Mononuclear cell (primary cell): Measurements from ENCODE around the gene STK32B. TPM values are rescaled to one million over a fixed set of nuclear protein-coding genes. Genes with fewer than 3 reads are reported as not detected.

Experiments used
- H3K27me3 ChIP-seq: 2 replicates; pipeline ENCODE4 v1.6.0; 2011; ENCODE audit warnings: low read length, control low read depth; ENCODE audit not compliant: insufficient read depth
- H3K4me1 ChIP-seq: 2 replicates; pipeline ENCODE4 v1.5.1; 2011; ENCODE audit warnings: mild to moderate bottlenecking, low read length, control low read depth; ENCODE audit not compliant: insufficient read depth
- H3K4me3 ChIP-seq: 2 replicates; pipeline ENCODE4 v1.5.1; 2011; ENCODE audit warnings: mild to moderate bottlenecking, low read length, moderate library complexity
- H3K9me3 ChIP-seq: 2 replicates; pipeline ENCODE4 v1.5.1; 2011; ENCODE audit warnings: low read depth, mild to moderate bottlenecking, control low read depth, low read length
- total RNA-seq: library from RNA; depleted of rRNA; stranded (reverse); fragments of >200 nt; gene quantifications from one replicate; pipeline ENCODE4 v1.2.3, GENCODE V29; 2012

STK32B gene
- total RNA-seq, 1 donor: 0.63 TPM

DNA sequence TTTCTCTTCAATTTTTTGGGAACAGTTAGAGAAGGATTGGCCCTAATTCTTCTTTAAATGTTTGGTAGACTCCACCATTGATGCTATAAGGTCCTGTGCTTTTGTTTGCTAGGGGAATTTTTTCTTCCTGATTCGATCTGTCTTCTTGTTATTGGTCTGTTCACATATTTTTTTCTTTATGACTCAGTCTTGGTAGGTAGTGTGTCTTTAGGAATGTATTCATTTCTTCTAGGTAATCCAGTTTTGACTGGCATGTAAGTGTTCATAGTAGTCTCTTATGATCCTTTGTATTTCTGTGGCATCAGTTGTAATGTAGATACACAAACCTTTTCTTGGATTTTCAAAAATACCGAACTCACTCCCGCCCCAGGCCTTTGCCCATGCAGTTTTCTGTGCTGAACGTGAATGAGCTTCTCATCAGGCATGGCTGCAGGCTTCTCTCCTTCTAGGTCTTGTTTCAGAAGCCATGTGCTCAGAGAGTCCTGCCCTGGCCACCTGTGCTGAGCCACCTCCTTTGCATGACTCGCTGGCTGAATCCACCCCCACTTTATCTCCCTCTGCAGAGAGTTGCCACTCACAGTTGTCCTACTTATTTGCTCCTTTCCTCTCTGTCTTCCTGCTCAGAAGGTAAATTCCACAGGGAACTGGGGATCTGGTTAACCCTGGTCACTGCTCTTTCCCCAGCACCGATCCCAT lies 67.0 kb downstream of the STK32B start:
- no peaks in the 10 kb centered on the region for H3K9me3 ChIP-seq

GRCh38 chr4:5118994-5119835 lies 67.9 kb downstream of the STK32B start:
- Histone ChIP-seq H3K9me3 (no peaks in the 10 kb centered on the region), H3K4me1 (no peaks in the 10 kb centered on the region), H3K4me3 (no peak overlapping the region), H3K27me3 (no peaks in the 10 kb centered on the region)

More for the DNA sequence above, 67.0 kb downstream of the STK32B start:
- Histone ChIP-seq H3K4me3 (no peak overlapping the region), H3K27me3 (no peaks in the 10 kb centered on the region), H3K4me1 (no peaks in the 10 kb centered on the region)

- Histone ChIP-seq H3K27me3 (no peaks in the 10 kb centered on the region), H3K4me1 (no peaks in the 10 kb centered on the region), H3K9me3 (no peaks in the 10 kb centered on the region), H3K4me3 (no peak overlapping the region)
Observed at GRCh38 chr4:5120067-5120466, 68.8 kb downstream of the STK32B start.

- Histone ChIP-seq H3K4me3 (no peak overlapping the region), H3K27me3 (no peaks in the 10 kb centered on the region), H3K9me3 (no peaks in the 10 kb centered on the region), H3K4me1 (no peaks in the 10 kb centered on the region)
Observed at GRCh38 chr4:5120468-5120867, 69.2 kb downstream of the STK32B start.

- no peaks in the 10 kb centered on the region for H3K9me3 ChIP-seq
- H3K4me1 ChIP-seq: no peaks in the 10 kb centered on the region
- no peaks in the 10 kb centered on the region for H3K27me3 ChIP-seq
- H3K4me3 ChIP-seq: no peak overlapping the region
Observed at GRCh38 chr4:5122114-5122513, 70.8 kb downstream of the STK32B start.

DNA sequence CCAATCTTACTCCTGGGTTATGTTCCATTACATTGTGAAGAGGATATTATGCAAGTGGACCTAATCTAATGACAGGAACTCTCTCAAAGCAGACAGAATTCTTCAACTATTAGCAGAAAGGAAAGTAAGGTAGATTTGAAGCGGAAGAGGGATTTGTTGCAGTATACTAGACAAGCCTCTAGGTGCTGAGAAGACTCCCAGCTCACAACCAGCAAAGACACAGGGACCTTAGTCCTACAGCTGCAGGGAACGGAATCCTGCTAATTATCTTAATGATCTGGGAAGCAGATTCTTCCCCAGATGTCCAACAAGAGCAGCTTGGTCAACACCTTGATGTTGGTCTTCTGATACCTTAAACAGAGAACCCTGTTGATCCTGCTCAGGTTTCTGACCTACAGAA lies 73.6 kb downstream of the STK32B start:
- H3K4me1 ChIP-seq: no peaks in the 10 kb centered on the region
- no peaks in the 10 kb centered on the region for H3K9me3 ChIP-seq
- no peaks in the 10 kb centered on the region for H3K27me3 ChIP-seq
- H3K4me3 ChIP-seq: no peak overlapping the region

DNA sequence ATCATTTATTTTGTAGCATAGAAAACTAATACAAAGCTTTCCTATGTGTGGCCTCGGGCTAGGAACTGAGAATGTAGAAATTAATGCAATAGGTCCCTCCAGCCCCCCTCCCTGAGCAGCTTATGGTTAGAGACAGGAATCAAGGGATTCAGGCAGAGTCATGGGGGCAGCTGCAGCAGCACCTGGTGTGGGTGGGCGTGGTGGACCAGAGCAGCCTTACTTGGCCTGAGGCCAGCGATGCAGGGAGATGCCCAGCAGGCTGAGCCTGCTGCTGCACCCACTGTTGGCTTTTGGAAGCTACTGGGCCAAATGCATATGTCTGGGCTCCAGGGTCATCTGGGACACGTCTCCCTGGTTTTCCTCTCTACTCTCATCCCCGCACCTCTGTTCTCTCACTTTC lies 74.0 kb downstream of the STK32B start:
- Histone ChIP-seq H3K4me3 (no peak overlapping the region), H3K4me1 (no peaks in the 10 kb centered on the region), H3K9me3 (no peaks in the 10 kb centered on the region)

DNA sequence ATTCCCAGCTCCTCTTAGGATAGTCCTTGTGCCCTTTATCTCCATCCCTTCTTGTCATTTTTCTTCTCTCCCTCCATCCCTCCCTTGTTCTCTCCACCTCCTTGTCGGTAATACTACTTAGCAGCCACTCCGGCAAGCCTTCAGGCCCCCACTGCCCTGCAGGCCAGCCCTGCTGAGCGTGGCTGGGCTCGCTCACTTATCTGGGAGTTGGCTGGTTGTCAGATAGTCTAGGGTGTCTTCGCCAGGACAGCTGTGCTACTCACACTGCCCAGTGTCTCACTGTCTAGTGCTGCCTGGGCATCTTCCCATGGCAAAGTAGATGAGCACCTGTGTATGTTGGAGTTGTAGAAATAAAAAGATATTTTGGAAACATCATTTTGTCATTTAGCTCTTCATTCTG lies 75.0 kb downstream of the STK32B start:
- H3K4me3 ChIP-seq: no peak overlapping the region
- H3K27me3 ChIP-seq: no peaks in the 10 kb centered on the region
- no peaks in the 10 kb centered on the region for H3K4me1 ChIP-seq
- no peaks in the 10 kb centered on the region for H3K9me3 ChIP-seq

More for the DNA sequence above, 74.0 kb downstream of the STK32B start:
- H3K27me3 ChIP-seq: no peaks in the 10 kb centered on the region

GRCh38 chr4:5126857-5127256 lies 75.6 kb downstream of the STK32B start:
- Histone ChIP-seq H3K4me1 (no peaks in the 10 kb centered on the region), H3K27me3 (no peaks in the 10 kb centered on the region), H3K4me3 (no peak overlapping the region), H3K9me3 (no peaks in the 10 kb centered on the region)

GRCh38 chr4:5127556-5127955 lies 76.3 kb downstream of the STK32B start:
- no peaks in the 10 kb centered on the region for H3K27me3 ChIP-seq
- H3K4me3 ChIP-seq: no peak overlapping the region
- H3K4me1 ChIP-seq: no peaks in the 10 kb centered on the region
- H3K9me3 ChIP-seq: no peaks in the 10 kb centered on the region

GRCh38 chr4:5128569-5128968 lies 77.3 kb downstream of the STK32B start:
- no peaks in the 10 kb centered on the region for H3K4me1 ChIP-seq
- no peaks in the 10 kb centered on the region for H3K27me3 ChIP-seq
- no peak overlapping the region for H3K4me3 ChIP-seq
- no peaks in the 10 kb centered on the region for H3K9me3 ChIP-seq

- Histone ChIP-seq H3K27me3 (no peaks in the 10 kb centered on the region), H3K4me3 (no peak overlapping the region), H3K4me1 (no peaks in the 10 kb centered on the region), H3K9me3 (no peaks in the 10 kb centered on the region)
Observed at GRCh38 chr4:5133201-5133600, 81.9 kb downstream of the STK32B start.

DNA sequence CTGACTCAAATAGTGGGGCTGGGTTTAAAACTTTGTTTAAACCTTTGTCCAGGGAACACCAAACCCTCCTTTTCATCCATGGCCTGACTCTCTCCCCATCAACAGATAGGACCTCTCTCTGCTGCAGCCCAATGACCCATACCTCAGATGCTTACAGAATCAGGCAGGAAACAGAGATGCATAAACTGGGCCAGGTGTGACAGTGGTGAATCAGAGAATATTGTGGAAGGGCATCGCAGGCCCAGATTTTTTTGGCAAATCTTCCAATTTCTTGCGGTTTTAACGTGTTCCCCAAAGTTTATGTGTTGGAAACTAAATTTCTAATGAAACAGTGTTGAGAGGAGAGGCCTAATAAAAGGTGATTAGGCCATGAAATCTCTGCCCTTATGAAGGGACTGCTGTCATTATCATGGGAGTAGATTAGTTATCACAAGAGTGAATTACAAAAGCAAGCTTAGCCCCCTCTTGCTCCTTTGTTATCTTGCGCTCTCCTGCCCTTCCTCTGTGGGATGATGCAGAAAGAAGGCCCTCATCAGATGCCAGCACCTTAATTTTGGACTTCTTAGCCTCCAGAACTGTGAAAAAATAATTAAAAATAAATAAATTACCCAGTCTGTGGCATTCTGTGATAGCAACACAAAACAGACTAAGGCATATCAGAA lies 82.8 kb downstream of the STK32B start:
- Histone ChIP-seq H3K4me3 (no peak overlapping the region), H3K4me1 (no peaks in the 10 kb centered on the region), H3K9me3 (no peaks in the 10 kb centered on the region), H3K27me3 (no peaks in the 10 kb centered on the region)

DNA sequence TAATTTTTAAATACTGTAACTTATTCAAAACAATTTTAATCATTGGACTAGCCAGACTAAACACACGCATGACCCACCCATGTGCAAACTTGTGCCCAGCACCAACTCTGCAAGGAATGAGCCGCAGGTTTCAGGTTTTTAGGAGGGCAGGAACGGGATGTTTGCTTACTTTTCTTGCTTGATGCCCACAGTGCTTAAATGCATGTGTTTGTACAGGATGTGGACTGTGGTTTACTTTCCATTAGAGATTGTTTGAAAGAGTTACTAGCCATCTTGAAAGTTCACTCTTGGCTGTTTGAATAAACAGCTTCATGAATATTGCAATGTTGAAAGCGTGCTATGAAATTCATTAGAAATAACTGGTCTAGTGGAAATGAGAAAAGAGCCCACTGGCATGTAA lies 83.3 kb downstream of the STK32B start:
- Histone ChIP-seq H3K9me3 (no peaks in the 10 kb centered on the region), H3K4me1 (no peaks in the 10 kb centered on the region), H3K27me3 (no peaks in the 10 kb centered on the region), H3K4me3 (no peak overlapping the region)

DNA sequence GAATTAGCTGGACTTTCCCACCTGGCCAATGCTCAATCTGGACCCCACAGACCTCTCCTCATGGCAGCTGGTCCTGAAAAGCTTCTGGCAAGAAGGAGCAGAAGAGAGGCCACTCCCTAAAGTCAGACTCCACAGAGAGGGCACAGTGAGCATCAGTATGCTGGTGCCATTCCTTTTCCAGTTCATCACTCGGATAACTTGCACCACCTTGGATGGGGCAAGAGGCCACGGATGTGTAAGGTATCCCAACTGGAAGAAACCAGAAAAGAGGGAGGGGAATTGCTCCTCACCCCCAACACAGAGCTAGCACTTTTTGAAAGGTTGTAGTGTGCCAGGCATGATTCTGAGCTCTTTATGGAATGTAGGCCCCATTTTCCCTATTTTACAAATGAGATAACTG lies 85.9 kb downstream of the STK32B start:
- H3K27me3 ChIP-seq: no peaks in the 10 kb centered on the region
- H3K4me3 ChIP-seq: no peak overlapping the region
- H3K9me3 ChIP-seq: no peaks in the 10 kb centered on the region
- H3K4me1 ChIP-seq: no peaks in the 10 kb centered on the region
